Esophagus muscularis mucosa (tissue), 4 donors: ENCODE results near the gene LYPLAL1.

Experiments used
- EP300 ChIP-seq: sonication (generic); formaldehyde crosslinking; IDR thresholded peaks from one replicate; pipeline ENCODE4 v1.6.1; 2017; ENCODE audit warnings: antibody characterized with exemption
- POLR2A ChIP-seq: fragments of 450-650 bp; IDR thresholded peaks from one replicate; pipeline ENCODE4 v1.6.1; 2017; ENCODE audit warnings: antibody characterized with exemption, moderate library complexity, mild to moderate bottlenecking, low read depth
- POLR2AphosphoS5 ChIP-seq, 2 donors: sonication (generic); formaldehyde crosslinking; IDR thresholded peaks; one replicate each; pipeline ENCODE4 v1.6.1; 2017; ENCODE audit warnings: antibody characterized with exemption in 2 of 2
- TF ChIP-seq, protein P1 (sequence below), 3 experiments: fragments of 200-600 bp in 2 of 3; fragments of 450-650 bp in 1 of 3; sonication (generic) in 2 of 3; IDR thresholded peaks; one replicate each; pipeline ENCODE4 v1.5.1; 2017 to 2019; ENCODE audit warnings: antibody characterized with exemption in 3 of 3, mild to moderate bottlenecking in 2 of 3, moderate library complexity in 1 of 3

DNA sequence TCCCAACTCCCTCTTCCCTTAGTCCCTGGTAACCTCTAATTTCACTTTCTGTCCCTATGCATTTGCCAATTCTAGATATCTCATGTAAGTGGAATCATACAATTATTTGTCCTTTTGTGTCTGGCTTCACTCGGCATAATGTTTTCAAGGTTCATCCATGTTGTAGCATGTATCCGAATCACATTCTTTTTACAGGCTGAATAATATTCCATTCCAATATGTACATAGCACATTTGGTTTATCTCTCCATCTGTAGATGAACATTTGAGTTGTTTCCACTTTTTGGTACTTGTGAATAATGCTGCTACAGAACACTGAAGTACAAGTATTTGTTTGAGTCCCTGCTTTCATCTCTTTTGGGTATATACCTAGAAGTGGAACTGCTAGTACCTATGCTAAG is 857 bp upstream of the LYPLAL1 start:
- TF ChIP-seq, protein P1, sequence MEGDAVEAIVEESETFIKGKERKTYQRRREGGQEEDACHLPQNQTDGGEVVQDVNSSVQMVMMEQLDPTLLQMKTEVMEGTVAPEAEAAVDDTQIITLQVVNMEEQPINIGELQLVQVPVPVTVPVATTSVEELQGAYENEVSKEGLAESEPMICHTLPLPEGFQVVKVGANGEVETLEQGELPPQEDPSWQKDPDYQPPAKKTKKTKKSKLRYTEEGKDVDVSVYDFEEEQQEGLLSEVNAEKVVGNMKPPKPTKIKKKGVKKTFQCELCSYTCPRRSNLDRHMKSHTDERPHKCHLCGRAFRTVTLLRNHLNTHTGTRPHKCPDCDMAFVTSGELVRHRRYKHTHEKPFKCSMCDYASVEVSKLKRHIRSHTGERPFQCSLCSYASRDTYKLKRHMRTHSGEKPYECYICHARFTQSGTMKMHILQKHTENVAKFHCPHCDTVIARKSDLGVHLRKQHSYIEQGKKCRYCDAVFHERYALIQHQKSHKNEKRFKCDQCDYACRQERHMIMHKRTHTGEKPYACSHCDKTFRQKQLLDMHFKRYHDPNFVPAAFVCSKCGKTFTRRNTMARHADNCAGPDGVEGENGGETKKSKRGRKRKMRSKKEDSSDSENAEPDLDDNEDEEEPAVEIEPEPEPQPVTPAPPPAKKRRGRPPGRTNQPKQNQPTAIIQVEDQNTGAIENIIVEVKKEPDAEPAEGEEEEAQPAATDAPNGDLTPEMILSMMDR (IDR thresholded peaks at IDR 0.05), result no peak
- no peak for TF ChIP-seq POLR2A
- no peak for TF ChIP-seq POLR2AphosphoS5 (IDR thresholded peaks at IDR 0.05)
- TF ChIP-seq EP300, result no peak
